Activated CD8-positive, alpha-beta memory T cell treated with anti-CD3 and anti-CD28 coated beads, Interleukin-2, amount 50 U/mL, for 24 hours (primary cell): Measurements from ENCODE around the gene MXRA8.
A peak's percentile ranks its signal among the peaks of the same experiment; 100 is the strongest.

Experiments
- DNase-seq: peaks from one replicate; pipeline ENCODE4 v3.0.0-alpha.2; 2020; ENCODE audit errors: extremely low read depth

MXRA8 gene

DNA sequence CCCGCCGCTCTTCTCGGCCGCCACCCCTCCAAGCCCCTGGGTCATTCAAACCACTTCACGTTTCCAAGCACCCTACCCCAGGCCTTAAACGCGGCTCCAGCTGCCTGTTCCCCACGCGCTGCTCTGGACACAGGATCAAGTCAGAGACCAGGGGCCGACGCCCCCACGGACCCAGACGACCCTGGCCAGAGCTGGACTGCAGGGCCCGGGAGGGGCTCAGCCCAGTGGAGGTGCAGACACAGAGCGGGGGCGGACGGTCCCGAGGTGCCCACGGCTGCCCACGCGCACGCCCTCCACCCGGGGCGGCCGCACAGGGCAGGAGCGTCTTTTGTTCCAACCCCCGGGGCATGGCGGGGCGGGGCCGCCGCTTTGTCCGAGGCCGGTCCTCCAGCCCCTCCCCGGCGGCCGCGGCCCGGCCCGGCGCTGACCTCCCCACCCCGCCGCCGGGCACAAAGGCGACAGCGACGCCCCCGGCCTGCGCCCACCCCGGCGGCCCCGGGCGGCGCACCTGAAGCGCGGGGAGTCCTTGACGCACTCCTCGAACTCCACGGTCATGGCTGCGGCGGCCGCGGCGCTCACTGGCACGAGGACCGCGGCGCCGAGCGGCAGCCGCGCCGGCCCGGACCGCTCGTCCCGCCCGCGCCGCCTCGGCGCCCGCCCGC is 51.0 kb downstream of the MXRA8 start:
- no peak for DNase-seq

DNA sequence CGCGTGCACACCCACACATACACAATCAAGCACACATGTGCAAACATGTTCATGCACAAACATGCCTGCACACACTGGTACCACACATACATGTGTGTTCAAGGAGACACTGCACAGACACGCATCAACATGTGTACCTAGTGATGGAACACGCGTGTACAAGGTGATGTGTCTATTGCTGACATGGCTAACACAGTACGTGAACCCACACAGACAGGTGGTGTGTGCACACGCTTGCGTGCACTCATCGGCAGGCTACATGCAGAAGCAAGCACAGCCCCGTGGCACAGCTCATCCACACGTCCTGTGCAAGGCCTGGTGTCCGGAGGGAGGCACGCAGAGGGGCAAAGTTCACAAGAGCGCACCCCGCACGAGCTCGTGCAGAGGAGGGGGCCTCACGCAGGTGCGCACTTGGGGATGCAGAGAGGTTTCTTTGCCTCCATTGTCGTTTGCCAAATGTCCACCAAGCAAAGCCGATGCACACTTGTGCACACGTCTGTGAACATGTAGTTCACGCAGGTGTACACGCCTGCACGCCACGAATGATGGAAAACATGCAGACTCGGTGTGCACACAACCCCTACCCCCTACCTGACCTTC is 51.6 kb downstream of the MXRA8 start:
- no peak for DNase-seq

DNA sequence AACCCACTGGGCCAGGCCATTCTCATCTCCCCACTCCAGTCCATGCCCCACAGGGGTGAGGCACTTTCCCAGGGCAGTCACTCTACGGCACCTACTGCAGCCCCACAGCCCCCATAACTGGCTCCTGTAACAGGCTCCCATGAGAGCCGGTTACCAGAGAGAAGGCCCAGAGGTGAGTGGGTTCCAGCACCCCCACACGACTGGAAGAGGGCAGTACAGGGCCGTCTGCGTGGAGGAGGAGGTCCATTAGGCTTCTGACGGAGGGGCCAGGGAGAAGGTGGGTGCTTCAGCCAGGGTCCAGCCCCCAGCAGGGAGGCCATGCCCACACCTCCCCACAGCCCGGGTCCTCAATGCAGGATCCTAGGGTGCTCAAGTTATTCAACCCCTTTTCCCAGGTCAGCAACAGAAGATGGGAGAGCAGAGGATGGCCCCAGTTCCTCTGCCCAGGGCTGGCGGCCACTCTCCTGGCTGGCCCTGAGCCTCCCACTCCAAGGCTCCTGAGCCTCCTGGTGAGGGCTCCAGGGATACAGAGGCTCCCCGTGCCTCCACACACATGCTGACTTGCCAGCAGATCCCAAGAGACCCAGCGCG is 52.2 kb downstream of the MXRA8 start:
- DNase-seq: no peak

- peak; percentile 39 for DNase-seq
These were observed 52.9 kb downstream of the MXRA8 start for GRCh38 chr1:1305300-1306069.

GRCh38 chr1:1304331-1305299 is 53.7 kb downstream of the MXRA8 start:
- DNase-seq: no peak

DNA sequence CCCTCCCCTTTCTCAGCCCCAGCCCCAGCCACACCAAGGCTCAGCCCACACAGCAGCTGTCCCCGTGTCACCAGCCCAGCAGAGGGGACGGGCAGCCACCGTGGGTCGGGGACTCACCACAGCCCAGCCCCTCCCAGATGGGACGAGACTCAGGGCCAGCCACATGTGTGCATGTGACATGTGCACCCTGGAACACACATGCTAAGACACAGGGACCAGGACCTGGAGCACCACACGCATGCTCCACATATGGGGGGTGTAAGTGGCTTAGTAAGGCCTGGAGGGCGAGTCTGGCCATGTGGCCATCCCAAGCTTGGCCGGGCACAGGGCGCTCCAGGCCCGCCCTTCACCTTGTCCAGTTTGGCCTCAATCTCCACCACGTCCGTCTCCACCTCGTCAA is 54.6 kb downstream of the MXRA8 start:
- no peak for DNase-seq

DNA sequence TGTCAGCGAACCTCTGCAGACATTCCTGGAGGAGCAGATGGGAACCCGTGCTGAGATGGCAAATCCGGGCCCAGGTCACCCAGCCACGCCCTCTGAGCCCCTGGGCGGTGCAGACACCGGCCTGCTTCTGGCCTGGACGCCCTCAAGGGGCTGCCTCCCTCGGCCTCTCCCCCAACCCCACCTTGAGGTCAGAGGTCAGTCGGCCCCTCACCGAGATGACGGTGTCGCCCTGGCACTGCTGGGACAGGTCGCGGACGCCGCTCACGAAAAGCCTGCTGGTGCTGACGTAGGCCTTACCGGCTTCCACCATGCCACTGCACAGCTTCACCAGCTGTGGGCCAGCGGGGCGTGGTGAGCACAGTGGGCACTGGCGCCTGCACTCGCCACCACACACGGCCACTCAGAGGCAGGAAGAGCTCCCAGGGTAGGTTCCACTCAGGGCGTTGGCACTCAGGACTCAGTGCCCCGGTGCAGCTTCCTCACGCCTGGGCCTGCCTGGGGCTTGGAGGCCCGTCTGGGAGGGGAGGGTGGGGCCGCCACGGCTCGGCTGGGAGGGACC is 55.3 kb downstream of the MXRA8 start:
- no peak for DNase-seq
